ENCODE measurements around the gene NAT8L.
"Not testable (repeated sequence)": the region's sequence is repeated elsewhere in the genome, so short reads cannot be mapped to it uniquely, and the experiment has no call there.

Gene NAT8L, protein sequence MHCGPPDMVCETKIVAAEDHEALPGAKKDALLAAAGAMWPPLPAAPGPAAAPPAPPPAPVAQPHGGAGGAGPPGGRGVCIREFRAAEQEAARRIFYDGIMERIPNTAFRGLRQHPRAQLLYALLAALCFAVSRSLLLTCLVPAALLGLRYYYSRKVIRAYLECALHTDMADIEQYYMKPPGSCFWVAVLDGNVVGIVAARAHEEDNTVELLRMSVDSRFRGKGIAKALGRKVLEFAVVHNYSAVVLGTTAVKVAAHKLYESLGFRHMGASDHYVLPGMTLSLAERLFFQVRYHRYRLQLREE

DNA sequence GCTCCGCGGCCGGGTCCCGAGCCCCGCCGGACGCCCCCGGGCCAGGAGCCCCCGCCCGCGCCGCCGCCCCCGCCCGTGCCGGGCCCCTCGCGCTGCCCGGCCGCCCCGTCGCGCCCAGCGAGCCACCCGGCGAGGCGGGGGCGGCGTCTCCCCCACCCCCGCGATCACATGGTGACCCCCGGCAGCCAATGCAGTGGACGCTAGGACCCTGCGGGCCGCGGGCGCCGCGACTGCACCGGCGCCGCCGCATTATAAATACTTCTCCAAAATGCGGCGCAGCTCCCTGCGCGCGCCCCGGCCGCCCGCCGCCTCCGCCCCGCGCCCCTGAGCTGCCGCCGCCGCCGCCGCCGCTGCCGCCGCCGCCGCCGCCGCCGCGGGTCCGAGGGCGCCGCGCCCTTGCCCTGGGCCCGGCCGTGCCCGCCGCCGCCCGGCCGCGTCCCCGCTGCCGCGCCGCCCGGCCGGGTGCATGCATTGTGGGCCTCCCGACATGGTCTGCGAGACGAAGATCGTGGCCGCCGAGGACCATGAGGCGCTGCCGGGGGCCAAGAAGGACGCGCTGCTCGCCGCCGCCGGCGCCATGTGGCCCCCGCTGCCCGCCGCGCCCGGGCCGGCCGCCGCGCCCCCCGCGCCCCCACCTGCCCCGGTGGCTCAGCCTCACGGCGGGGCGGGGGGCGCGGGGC is at the start of gene NAT8L:
Gene NAT8L, plus strand, starts transcription at position 282 of the 680 bp plus-strand sequence. Its CDS starts 185 bp downstream, at position 467.
- peaks cover 91% of the 10 kb centered on the region for H3K27me3 ChIP-seq
- H3K36me3 ChIP-seq, result no peaks in the 10 kb centered on the region
- no peak within 1 kb of the TSS for H3K4me3 ChIP-seq (ENCODE audit: low read depth in 1 of 2, low read length in 1 of 2)
- peaks cover 0 to 9% of the 10 kb centered on the region in 2 experiments for H3K4me1 ChIP-seq (ENCODE audit: control insufficient read depth in 1 of 2, insufficient read depth in 1 of 2, low read depth in 1 of 2, low read length in 1 of 2)
- H3K9me3 ChIP-seq, result no peaks in the 10 kb centered on the region
- no peak within 1 kb of the TSS for H3K27ac ChIP-seq
- TF ChIP-seq, protein P1, sequence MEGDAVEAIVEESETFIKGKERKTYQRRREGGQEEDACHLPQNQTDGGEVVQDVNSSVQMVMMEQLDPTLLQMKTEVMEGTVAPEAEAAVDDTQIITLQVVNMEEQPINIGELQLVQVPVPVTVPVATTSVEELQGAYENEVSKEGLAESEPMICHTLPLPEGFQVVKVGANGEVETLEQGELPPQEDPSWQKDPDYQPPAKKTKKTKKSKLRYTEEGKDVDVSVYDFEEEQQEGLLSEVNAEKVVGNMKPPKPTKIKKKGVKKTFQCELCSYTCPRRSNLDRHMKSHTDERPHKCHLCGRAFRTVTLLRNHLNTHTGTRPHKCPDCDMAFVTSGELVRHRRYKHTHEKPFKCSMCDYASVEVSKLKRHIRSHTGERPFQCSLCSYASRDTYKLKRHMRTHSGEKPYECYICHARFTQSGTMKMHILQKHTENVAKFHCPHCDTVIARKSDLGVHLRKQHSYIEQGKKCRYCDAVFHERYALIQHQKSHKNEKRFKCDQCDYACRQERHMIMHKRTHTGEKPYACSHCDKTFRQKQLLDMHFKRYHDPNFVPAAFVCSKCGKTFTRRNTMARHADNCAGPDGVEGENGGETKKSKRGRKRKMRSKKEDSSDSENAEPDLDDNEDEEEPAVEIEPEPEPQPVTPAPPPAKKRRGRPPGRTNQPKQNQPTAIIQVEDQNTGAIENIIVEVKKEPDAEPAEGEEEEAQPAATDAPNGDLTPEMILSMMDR (IDR thresholded peaks at IDR 0.05), result no peak

DNA sequence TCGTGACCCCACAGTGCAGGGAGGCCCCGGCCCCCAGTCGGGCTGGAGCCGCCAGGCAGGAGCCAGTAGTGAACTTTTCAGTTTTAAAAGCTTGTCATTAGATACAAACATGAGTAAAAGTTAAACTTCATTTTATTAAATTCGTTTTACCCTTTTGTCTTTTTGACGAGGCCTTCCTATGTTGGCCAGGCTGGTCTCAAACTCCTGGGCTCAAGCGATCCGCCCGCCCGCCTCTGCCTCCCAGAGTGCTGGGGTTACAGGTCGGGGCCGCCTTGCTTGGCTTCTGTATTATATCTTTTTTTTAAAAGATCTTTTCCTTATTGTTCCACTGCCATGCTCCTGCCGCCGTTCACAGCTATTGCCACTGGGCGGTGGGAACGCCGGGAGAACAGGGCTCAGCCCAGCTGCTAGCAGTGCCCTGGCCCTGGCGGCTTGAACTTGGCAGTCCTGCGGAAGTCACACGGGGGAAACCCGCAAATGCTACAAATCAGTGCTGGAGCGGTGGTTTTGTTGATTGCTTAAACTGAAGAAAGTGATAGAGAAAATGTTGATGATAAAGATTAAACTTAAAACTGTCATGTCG is 49.4 kb upstream of the NAT8L start:
- Histone ChIP-seq H3K4me1 (ENCODE audit: control insufficient read depth in 1 of 2, insufficient read depth in 1 of 2, low read depth in 1 of 2, low read length in 1 of 2) (peaks cover 39 to 49% of the 10 kb centered on the region in 2 experiments), H3K27me3 (peaks cover 13% of the 10 kb centered on the region), H3K27ac (peak overlapping the region; percentile 95), H3K4me3 (ENCODE audit: low read depth in 1 of 2, low read length in 1 of 2) (peak overlapping the region; percentile 84 to 100), H3K36me3 (peaks cover 3% of the 10 kb centered on the region), H3K9me3 (no peaks in the 10 kb centered on the region)
- TF ChIP-seq, protein P1 (IDR thresholded peaks at IDR 0.05), result no peak

DNA sequence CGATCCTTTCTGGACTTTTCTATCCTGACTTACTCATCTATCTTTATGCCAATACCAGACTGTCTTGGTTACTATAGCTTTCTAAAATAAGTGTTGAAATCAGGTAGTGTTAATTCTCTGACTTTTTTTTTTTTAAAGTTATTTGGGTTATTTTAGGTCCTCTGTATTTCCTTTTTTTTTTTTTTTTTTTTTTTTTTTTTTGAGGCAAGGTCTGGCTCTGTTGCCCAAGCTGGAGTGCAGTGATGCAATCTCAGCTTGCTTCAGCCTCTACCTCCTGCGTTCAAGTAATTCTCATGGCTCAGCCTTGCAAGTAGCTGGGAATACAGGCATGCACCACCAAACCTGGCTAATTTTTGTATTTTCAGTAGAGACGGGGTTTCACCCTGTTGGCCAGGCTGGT is 47.5 kb upstream of the NAT8L start:
- H3K9me3 ChIP-seq, result no peaks in the 10 kb centered on the region
- no peaks in the 10 kb centered on the region for H3K36me3 ChIP-seq
- TF ChIP-seq, protein P1 (IDR thresholded peaks at IDR 0.05), result no peak
- H3K27me3 ChIP-seq, result peaks cover 27% of the 10 kb centered on the region
- no peak overlapping the region for H3K27ac ChIP-seq
- H3K4me1 ChIP-seq (ENCODE audit: control insufficient read depth in 1 of 2, insufficient read depth in 1 of 2, low read depth in 1 of 2, low read length in 1 of 2), result peaks cover 39 to 49% of the 10 kb centered on the region in 2 experiments
- peak overlapping the region in 1 of 2 experiments; percentile 19 for H3K4me3 ChIP-seq (ENCODE audit: low read depth in 1 of 2, low read length in 1 of 2)

DNA sequence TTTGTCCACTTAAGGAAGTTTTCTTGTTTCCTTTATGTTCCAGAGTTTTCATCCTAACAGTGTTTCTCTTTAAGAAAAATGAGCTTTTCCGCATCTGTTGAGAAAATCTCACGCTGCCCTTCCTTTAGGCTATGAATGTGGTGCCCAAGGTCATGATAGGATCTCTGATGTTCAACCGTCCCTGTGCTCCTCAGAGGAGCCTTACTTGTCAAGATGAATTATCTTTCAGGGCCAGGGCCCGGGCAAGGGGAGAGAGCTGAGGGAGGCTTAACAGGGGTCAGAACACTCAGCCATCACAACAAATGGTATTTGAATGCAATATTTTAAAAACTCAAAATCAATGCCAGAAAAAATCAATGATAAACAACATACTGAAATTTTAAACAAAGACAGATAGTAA is 44.1 kb upstream of the NAT8L start:
- Histone ChIP-seq H3K9me3 (no peaks in the 10 kb centered on the region), H3K4me3 (ENCODE audit: low read depth in 1 of 2, low read length in 1 of 2) (no peak overlapping the region), H3K4me1 (ENCODE audit: control insufficient read depth in 1 of 2, insufficient read depth in 1 of 2, low read depth in 1 of 2, low read length in 1 of 2) (peaks cover 26 to 27% of the 10 kb centered on the region in 2 experiments), H3K36me3 (no peaks in the 10 kb centered on the region), H3K27ac (no peak overlapping the region), H3K27me3 (peaks cover 61% of the 10 kb centered on the region)
- TF ChIP-seq, protein P1 (IDR thresholded peaks at IDR 0.05), result no peak

DNA sequence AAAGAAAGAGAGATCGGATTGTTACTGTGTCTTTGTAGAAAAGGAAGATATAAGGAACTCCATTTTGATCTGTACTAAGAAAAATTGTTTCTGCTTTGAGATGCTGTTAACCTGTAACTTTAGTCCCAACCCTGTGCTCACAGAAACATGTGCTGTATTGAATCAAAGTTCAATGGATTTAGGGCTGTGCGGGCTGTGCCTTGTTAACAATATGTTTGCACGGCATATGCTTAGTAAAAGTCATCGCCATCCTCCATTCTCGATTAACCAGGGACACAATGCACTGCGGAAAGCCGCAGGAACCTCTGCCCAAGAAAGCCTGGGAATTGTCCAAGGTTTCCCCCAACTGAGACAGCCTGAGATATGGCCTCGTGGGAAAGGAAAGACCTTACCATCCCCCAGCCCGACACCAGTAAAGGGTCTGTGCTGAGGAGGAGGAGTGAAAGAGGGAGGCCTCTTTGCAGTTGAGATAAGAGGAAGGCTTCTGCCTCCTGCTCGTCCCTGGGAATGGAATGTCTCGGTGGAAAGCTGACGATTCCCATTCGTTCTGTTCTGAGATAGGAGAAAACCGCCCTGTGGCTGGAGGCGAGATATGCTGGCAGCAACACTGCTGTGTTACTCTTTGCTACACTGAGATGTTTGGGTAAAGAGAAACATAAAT is 37.6 kb upstream of the NAT8L start:
- not testable (repeated sequence) for H3K9me3 ChIP-seq; H3K4me1 ChIP-seq (ENCODE audit: control insufficient read depth in 1 of 2, insufficient read depth in 1 of 2, low read depth in 1 of 2, low read length in 1 of 2); H3K36me3 ChIP-seq; H3K4me3 ChIP-seq (ENCODE audit: low read depth in 1 of 2, low read length in 1 of 2); H3K27ac ChIP-seq
- H3K27me3 ChIP-seq, result peaks cover 98% of the 10 kb centered on the region

Measured in neutrophil (primary cell).